ENCODE data around the gene GJD3. TPM values are rescaled to one million over a fixed set of nuclear protein-coding genes. Genes with fewer than 3 reads are reported as not detected.

Gene GJD3
- total RNA-seq, 1 experiment from 2014 or later, result not detected

DNA sequence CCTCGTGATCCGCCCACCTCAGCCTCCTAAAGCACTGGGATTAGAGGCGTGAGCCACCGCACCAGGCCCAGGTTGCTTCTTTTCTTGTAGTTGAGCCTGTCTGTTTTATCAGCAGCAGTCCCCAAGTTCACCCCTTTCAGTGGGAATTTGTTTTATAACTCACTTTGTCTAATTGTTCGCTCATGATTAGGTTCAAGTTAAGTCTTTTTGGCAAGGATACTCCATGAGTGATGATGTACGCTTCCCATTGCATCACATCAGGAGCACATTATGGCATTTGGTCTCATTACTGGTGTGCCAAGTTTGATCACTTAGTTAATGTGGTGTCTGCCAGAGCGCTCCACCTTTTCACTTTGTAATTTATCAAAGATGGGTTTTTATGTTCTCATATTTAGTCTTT is 14.4 kb upstream of the GJD3 start:
- Histone ChIP-seq H4K91ac (ENCODE audit: insufficient read length, low read depth, low read length) (no peak overlapping the region), H3K9me3 (ENCODE audit: control insufficient read depth, low read depth, low read length) (no peaks in the 10 kb centered on the region), H2BK120ac (ENCODE audit: low read depth, low read length, poor library complexity, severe bottlenecking) (no peak overlapping the region), H4K8ac (replicated peaks; ENCODE audit: insufficient read length, low read depth, low read length) (no peak overlapping the region), H3K9ac (ENCODE audit: extremely low read depth, insufficient read length, low read length) (no peak overlapping the region), H3K27me3 (ENCODE audit: insufficient read depth, low read length) (no peaks in the 10 kb centered on the region), H3K56ac (ENCODE audit: insufficient read length, low read depth, low read length) (no peak overlapping the region), H3K4me1 (ENCODE audit: insufficient read depth, low read length) (no peaks in the 10 kb centered on the region), H3K79me1 (ENCODE audit: insufficient read depth, low read depth, low read length, poor library complexity, severe bottlenecking) (no peaks in the 10 kb centered on the region), H2AK5ac (ENCODE audit: insufficient read length, low read length) (no peak overlapping the region), H2BK12ac (ENCODE audit: insufficient read length, low read depth, low read length) (no peak overlapping the region), H3K23ac (ENCODE audit: insufficient read length, low read depth, low read length) (no peak overlapping the region), H4K5ac (ENCODE audit: insufficient read length, low read depth, low read length) (no peak overlapping the region), H3K18ac (ENCODE audit: insufficient read length, low read depth, low read length) (no peak overlapping the region), H3K27ac (ENCODE audit: insufficient read length, low read depth, low read length) (no peak overlapping the region), H3K14ac (ENCODE audit: insufficient read depth, low read length) (no peak overlapping the region), H3K23me2 (ENCODE audit: insufficient read length, low read depth, low read length, poor library complexity, severe bottlenecking) (no peaks in the 10 kb centered on the region), H2BK5ac (ENCODE audit: insufficient read length, low read length) (no peak overlapping the region), H2BK20ac (ENCODE audit: low read depth, low read length, poor library complexity, severe bottlenecking) (no peak overlapping the region), H2BK15ac (ENCODE audit: low read depth, low read length) (no peak overlapping the region), H3K4ac (ENCODE audit: low read depth, low read length) (no peak overlapping the region), H3K79me2 (ENCODE audit: insufficient read depth, low read length) (no peaks in the 10 kb centered on the region), H2AFZ (ENCODE audit: low read length) (no peak overlapping the region), H4K20me1 (ENCODE audit: control insufficient read depth, insufficient read depth, insufficient read length) (no peaks in the 10 kb centered on the region), H3T11ph (ENCODE audit: low read length) (no peak overlapping the region), H3K4me2 (ENCODE audit: insufficient read depth, insufficient read length, low read length) (no peak overlapping the region)
- Mint-ChIP-seq H3K9me3 (peaks cover 0 to 4% of the 10 kb centered on the region in 2 experiments; a peak in 1 of 5 replicates), H3K4me1 (peaks cover 7 to 10% of the 10 kb centered on the region in 2 experiments), H3K4me3 (no peak overlapping the region), H3K27ac (no peak overlapping the region; a peak in 1 of 7 replicates), H3K27me3 (ENCODE audit: low read depth) (no peaks in the 10 kb centered on the region; the same call in 1 of the 2 replicates), H3K36me3 (ENCODE audit: insufficient read depth in 1 of 3, low read depth in 3 of 3) (no peaks in the 10 kb centered on the region)
- no peak for TF ChIP-seq CTCF (conservative IDR thresholded peaks at IDR 0.05)
- no CpG with 5 or more reads among the region's 7 CpGs for WGBS (ENCODE audit: extremely low coverage, insufficient read length, low lambda C conversion rate)
- no peak for DNase-seq
